H1 (cell line): ENCODE results near the gene GPM6B. TPM values are rescaled to one million over a fixed set of nuclear protein-coding genes. Genes with fewer than 3 reads are reported as not detected.

Source experiments
- JUN ChIP-seq: IDR thresholded peaks from 2 replicates; pipeline ENCODE4 v1.6.1; 2011; ENCODE audit warnings: low read depth, mild to moderate bottlenecking, improper control_type of control experiment, low read length
- NANOG ChIP-seq: IDR thresholded peaks from 2 replicates; pipeline ENCODE4 v1.6.1; 2011; ENCODE audit warnings: low read length, low read depth, mild to moderate bottlenecking, inconsistent platforms; ENCODE audit not compliant: insufficient read depth, poor library complexity, severe bottlenecking
- SP1 ChIP-seq: IDR thresholded peaks from 2 replicates; pipeline ENCODE4 v1.6.1; 2011; ENCODE audit warnings: low read depth, low read length
- TEAD4 ChIP-seq: IDR thresholded peaks from 2 replicates; pipeline ENCODE4 v1.6.1; 2012; ENCODE audit warnings: low read depth, low read length, inconsistent platforms, mixed read lengths
- polyA plus RNA-seq, 7 experiments: library from polyadenylated mRNA; depleted of rRNA in 3 of 7; stranded (reverse) in 5 of 7; unstranded in 2 of 7; fragments of >200 nt in 5 of 7; fragments of 200-250 nt in 2 of 7; gene quantifications; 1 replicate in 5 of 7; 2 replicates in 1 of 7; 4 replicates in 1 of 7; pipeline versions ENCODE4 v1.2.1 to v1.2.3, GENCODE V29; 2011 to 2013; ENCODE audit warnings: missing spikeins in 2 of 7, mixed read lengths in 2 of 7
- total RNA-seq: library from RNA; stranded (reverse); fragmentation: NEBNext Ultra II Directional; extraction: Animal tissue kit (Norgen Biotek cat#: 25700); gene quantifications from 2 replicates; pipeline ENCODE4 v1.2.1, GENCODE V29; 2021
- TF ChIP-seq, protein P1 (sequence below): IDR thresholded peaks from 2 replicates; pipeline ENCODE4 v1.6.1; 2011; ENCODE audit warnings: low read length, improper control_type of control experiment

Gene GPM6B
- total and polyA plus RNA-seq, 2 of the 8 experiments (the other 6 are each of a cell fraction or from before 2014, with no cell fraction given), result 132 to 175 TPM

DNA sequence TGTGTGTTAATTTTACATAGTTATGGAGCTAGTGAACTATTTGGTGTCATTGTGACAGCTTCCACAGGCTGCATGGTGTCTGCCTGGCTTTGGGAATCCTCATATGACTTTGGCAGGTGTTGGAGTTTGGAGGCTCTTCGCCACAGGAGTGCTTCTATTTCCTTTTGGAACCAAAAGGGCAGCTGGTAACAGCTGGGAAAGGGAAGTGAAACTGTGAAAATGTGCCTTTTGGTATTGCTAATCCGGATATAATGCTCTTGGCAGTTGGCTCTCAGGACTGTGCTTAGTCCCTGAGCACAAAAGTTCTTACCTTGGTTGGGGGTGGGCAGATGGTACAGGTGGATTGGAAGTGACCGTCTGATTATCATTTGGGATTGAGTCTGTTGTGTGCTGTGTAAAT, 64.2 kb downstream of the GPM6B start (continued):
- TF ChIP-seq NANOG (no peak), SP1 (no peak), TEAD4 (no peak), JUN (no peak)
- TF ChIP-seq, protein P1, sequence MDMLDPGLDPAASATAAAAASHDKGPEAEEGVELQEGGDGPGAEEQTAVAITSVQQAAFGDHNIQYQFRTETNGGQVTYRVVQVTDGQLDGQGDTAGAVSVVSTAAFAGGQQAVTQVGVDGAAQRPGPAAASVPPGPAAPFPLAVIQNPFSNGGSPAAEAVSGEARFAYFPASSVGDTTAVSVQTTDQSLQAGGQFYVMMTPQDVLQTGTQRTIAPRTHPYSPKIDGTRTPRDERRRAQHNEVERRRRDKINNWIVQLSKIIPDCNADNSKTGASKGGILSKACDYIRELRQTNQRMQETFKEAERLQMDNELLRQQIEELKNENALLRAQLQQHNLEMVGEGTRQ, result no peak
